ENCODE results near the gene NLRC4.
"Not testable (repeated sequence)": the region's sequence is repeated elsewhere in the genome, so short reads cannot be mapped to it uniquely, and the experiment has no call there.

The NLRC4 gene

GRCh38 chr2:32284321-32284720 lies 19.6 kb upstream of the NLRC4 start:
- FAIRE-seq (no peak), DNase-seq (ENCODE audit: insufficient read length, low spot score) (no peak)
- TF ChIP-seq, protein P1, sequence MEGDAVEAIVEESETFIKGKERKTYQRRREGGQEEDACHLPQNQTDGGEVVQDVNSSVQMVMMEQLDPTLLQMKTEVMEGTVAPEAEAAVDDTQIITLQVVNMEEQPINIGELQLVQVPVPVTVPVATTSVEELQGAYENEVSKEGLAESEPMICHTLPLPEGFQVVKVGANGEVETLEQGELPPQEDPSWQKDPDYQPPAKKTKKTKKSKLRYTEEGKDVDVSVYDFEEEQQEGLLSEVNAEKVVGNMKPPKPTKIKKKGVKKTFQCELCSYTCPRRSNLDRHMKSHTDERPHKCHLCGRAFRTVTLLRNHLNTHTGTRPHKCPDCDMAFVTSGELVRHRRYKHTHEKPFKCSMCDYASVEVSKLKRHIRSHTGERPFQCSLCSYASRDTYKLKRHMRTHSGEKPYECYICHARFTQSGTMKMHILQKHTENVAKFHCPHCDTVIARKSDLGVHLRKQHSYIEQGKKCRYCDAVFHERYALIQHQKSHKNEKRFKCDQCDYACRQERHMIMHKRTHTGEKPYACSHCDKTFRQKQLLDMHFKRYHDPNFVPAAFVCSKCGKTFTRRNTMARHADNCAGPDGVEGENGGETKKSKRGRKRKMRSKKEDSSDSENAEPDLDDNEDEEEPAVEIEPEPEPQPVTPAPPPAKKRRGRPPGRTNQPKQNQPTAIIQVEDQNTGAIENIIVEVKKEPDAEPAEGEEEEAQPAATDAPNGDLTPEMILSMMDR (IDR thresholded peaks at IDR 0.05; ENCODE audit: insufficient read depth, missing control alignments): no peak

DNA sequence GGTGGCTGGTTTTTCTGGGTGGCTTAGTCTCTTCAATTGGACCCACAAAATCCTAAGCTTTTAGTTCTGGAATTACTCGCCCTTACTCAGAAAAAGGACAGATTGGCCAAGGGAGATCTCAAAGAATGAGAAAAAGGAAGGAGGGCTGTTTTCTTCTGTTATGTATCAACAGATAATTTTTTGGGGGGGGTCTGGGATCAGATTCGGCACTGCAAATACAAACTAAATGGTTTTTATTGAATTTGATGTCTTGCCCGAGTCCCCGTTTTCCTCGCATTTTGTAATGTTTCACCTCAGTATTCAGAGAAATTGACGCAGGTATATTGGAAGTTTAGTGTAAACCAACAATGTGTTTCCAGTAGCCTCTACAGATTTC lies 13.8 kb upstream of the NLRC4 start:
- TF ChIP-seq, protein P1 (IDR thresholded peaks at IDR 0.05; ENCODE audit: insufficient read depth, missing control alignments): no peak
- FAIRE-seq (no peak), DNase-seq (ENCODE audit: insufficient read length, low spot score) (no peak)

DNA sequence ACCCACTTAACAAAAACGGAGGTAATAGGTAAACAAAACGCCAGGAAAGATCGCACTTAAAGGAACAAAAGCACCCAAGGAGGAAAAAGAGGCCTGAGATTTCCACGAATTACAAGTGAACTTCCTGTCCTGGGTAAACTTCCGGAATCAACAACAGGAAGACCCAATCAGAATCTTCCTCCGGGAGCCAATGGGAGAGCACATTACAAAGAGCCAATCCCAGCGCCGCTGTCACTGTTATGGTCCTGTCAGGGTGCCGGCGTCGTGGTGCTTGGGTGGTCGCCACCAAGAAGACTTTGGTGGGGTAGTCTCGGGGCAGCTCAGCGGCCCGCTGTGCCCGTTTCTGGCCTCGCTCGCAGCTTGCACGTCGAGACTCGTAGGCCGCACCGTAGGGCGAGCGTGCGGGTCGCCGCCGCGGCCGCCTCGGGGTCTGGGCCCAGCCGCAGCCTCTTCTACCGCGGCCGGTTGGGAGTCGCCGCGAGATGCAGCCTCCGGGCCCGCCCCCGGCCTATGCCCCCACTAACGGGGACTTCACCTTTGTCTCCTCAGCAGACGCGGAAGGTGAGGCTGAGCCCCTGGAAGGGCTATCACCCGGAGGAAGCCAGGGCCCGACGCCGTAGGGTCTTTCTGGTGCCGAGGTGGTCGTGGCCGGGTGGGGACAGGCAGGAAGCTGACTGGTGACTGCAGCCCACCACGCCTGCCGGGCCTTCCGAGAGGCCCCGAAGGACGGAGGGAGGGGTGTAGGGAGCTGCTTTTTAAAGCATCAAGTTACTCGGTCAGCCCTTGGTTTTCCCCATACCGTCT lies 13.2 kb upstream of the NLRC4 start, which contains the start of gene YIPF4:
YIPF4 (plus strand) TSS at position 231 of the 804 bp plus-strand sequence; CDS start at position 483, 252 bp downstream.
- FAIRE-seq: peak; percentile 81

GRCh38 chr2:32277363-32277673 lies 12.6 kb upstream of the NLRC4 start:
- DNase-seq (ENCODE audit: insufficient read length, low spot score) (no peak), FAIRE-seq (no peak)
- TF ChIP-seq, protein P1 (IDR thresholded peaks at IDR 0.05; ENCODE audit: insufficient read depth, missing control alignments): no peak

More for the DNA sequence above, 13.2 kb upstream of the NLRC4 start, which contains the start of gene YIPF4:
- TF ChIP-seq, protein P1 (IDR thresholded peaks at IDR 0.05; ENCODE audit: insufficient read depth, missing control alignments): no peak
- DNase-seq (ENCODE audit: insufficient read length, low spot score): peak; percentile 98

DNA sequence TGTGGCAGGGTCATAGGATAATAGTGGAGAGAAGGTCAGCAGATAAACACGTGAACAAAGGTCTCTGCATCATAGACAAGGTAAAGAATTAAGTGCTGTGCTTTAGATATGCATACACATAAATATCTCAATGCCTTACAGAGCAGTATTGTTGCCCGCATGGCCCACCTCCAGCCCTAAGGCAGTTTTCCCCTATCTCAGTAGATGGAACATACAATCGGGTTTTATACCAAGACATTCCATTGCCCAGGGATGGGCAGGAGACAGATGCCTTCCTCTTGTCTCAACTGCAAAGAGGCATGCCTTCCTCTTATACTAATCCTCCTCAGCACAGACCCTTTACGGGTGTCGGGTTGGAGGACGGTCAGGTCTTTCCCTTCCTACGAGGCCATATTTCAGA lies 11.1 kb upstream of the NLRC4 start:
- not testable (repeated sequence) for FAIRE-seq

DNA sequence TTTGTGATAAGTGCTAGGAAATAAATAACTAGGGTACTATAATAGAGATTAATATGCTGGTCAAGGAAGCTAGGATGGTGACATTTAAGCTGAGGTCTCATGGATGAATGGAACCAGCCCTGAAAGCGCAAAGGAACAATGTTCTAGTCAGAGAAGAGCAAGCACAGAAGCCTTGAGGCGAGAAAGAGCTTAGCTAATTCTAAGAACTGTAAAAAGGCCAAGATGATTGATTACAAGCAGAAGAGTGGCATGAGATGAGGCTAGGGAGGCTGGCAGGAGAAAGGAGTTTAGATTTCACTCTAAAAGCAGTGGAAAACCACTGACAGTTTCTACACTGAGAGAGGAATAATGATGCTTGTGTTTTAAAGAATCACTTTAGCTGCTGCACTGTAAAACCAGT lies 9.6 kb upstream of the NLRC4 start:
- no peak for DNase-seq (ENCODE audit: insufficient read length, low spot score)
- TF ChIP-seq, protein P1 (IDR thresholded peaks at IDR 0.05; ENCODE audit: insufficient read depth, missing control alignments): no peak
- no peak for FAIRE-seq

More for the DNA sequence above, 11.1 kb upstream of the NLRC4 start:
- DNase-seq (ENCODE audit: insufficient read length, low spot score): not testable (repeated sequence)

GRCh38 chr2:32272279-32272678 lies 7.6 kb upstream of the NLRC4 start:
- FAIRE-seq (no peak), DNase-seq (ENCODE audit: insufficient read length, low spot score) (no peak)
- TF ChIP-seq, protein P1 (IDR thresholded peaks at IDR 0.05; ENCODE audit: insufficient read depth, missing control alignments): no peak

All from D721Med (cell line).